HTR-8/SVneo (cell line): Measurements from ENCODE around the gene SLC34A3.
A peak's percentile ranks its signal among the peaks of the same experiment; 100 is the strongest.
"Not testable (repeated sequence)": the region's sequence is repeated elsewhere in the genome, so short reads cannot be mapped to it uniquely, and the experiment has no call there.

Experiments
- DNase-seq: peaks from one replicate; pipeline ENCODE4 v3.0.0; 2011; ENCODE audit warnings: low spot score, mixed read lengths; ENCODE audit not compliant: insufficient read length
- FAIRE-seq: peaks from 2 replicates; lab custom pipeline; 2011; peaks lifted over from hg19 to GRCh38; lab: Jason Lieb, UNC

SLC34A3 gene

GRCh38 chr9:137227853-137228505 lies 2.7 kb upstream of the SLC34A3 start:
- DNase-seq (no peak), FAIRE-seq (no peak)

GRCh38 chr9:137228506-137228967 lies 2.2 kb upstream of the SLC34A3 start:
- DNase-seq (no peak), FAIRE-seq (no peak)

- FAIRE-seq, result no peak
Observed at GRCh38 chr9:137228968-137229896, 1.5 kb upstream of the SLC34A3 start.

GRCh38 chr9:137229903-137230704 lies 597 bp upstream of the SLC34A3 start:
- no peak for FAIRE-seq

More at GRCh38 chr9:137228968-137229896, 1.5 kb upstream of the SLC34A3 start:
- DNase-seq, result no peak

GRCh38 chr9:137231372-137232039 lies 805 bp downstream of the SLC34A3 start:
- FAIRE-seq (no peak), DNase-seq (no peak)

More at GRCh38 chr9:137229903-137230704, 597 bp upstream of the SLC34A3 start:
- no peak for DNase-seq

GRCh38 chr9:137232101-137232500 lies 1.4 kb downstream of the SLC34A3 start:
- no peak for DNase-seq
- FAIRE-seq, result no peak

- FAIRE-seq, result no peak
- no peak for DNase-seq
Observed at GRCh38 chr9:137232510-137232909, 1.8 kb downstream of the SLC34A3 start.

- DNase-seq, result no peak
Observed at GRCh38 chr9:137233143-137233980, 2.7 kb downstream of the SLC34A3 start.

GRCh38 chr9:137234055-137234697 lies 3.5 kb downstream of the SLC34A3 start:
- FAIRE-seq, result no peak
- DNase-seq, result no peak

More at GRCh38 chr9:137233143-137233980, 2.7 kb downstream of the SLC34A3 start:
- FAIRE-seq, result no peak

- no peak for FAIRE-seq
- DNase-seq, result no peak
Observed at GRCh38 chr9:137234758-137235423, 4.2 kb downstream of the SLC34A3 start.

- no peak for FAIRE-seq
- no peak for DNase-seq
Observed at GRCh38 chr9:137235424-137236237, 4.9 kb downstream of the SLC34A3 start.

- FAIRE-seq (no peak), DNase-seq (peak; percentile 79)
Observed at GRCh38 chr9:137236238-137236935, 5.7 kb downstream of the SLC34A3 start.

GRCh38 chr9:137236936-137237421 lies 6.3 kb downstream of the SLC34A3 start:
- FAIRE-seq (no peak), DNase-seq (no peak)

GRCh38 chr9:137237759-137238726 lies 7.3 kb downstream of the SLC34A3 start:
- FAIRE-seq, result no peak
- no peak for DNase-seq

GRCh38 chr9:137239541-137240200 lies 9.0 kb downstream of the SLC34A3 start:
- DNase-seq, FAIRE-seq: not testable (repeated sequence)
